Panc1 (cell line): Measurements from ENCODE around the gene STEAP2. TPM values are rescaled to one million over a fixed set of nuclear protein-coding genes. Genes with fewer than 3 reads are reported as not detected.

Source experiments
- ATAC-seq: fragments of 200-7000 bp; cut with Tn5 transposase; 2 replicates; pipeline ENCODE4 v1.9.1; 2020; ENCODE audit warnings: mild to moderate bottlenecking, moderate library complexity
- BruUV-seq: library from RNA; stranded (reverse); fragments of 400-500 nt; replicated peaks from 2 replicates; lab custom pipeline; 2021; lab: Mats Ljungman, UMichigan
- CTCF ChIA-PET: fragments of 300-600 bp; sonication (Branson Sonifier 250); formaldehyde crosslinking; loops from one replicate; lab custom pipeline; 2022; ENCODE audit warnings: antibody characterized with exemption; lab: Charles Lee
- POLR2A ChIA-PET: fragments of 300-600 bp; sonication (Branson Sonifier 250); formaldehyde crosslinking; loops from one replicate; lab custom pipeline; 2022; ENCODE audit warnings: antibody characterized with exemption; lab: Charles Lee
- DNase-seq: peaks from one replicate; pipeline ENCODE4 v3.0.0-alpha.2; 2010; ENCODE audit warnings: low read depth, low spot score
- H3K27ac ChIP-seq: 2 replicates; pipeline ENCODE4 v1.5.1; 2011; ENCODE audit warnings: mild to moderate bottlenecking, low read length, inconsistent platforms
- H3K27me3 ChIP-seq: fragments of 200-500 bp; sonication (Bioruptor generic); 2 replicates; pipeline ENCODE4 v1.6.0; 2014; ENCODE audit warnings: low read length, inconsistent platforms; ENCODE audit not compliant: control insufficient read depth, insufficient read depth
- H3K36me3 ChIP-seq: fragments of 200-500 bp; sonication (Bioruptor generic); 2 replicates; pipeline ENCODE4 v1.5.1; 2014; ENCODE audit warnings: inconsistent platforms, mild to moderate bottlenecking, low read length, moderate library complexity; ENCODE audit not compliant: control insufficient read depth, insufficient read depth
- H3K4me1 ChIP-seq: 2 replicates; pipeline ENCODE4 v1.5.1; 2011; ENCODE audit warnings: inconsistent platforms, mild to moderate bottlenecking, low read length, moderate library complexity; ENCODE audit not compliant: control insufficient read depth, insufficient read depth
- H3K4me3 ChIP-seq, 2 experiments: 2 replicates each; pipeline ENCODE4 v1.5.1; 2011 to 2012; ENCODE audit warnings: low read depth in 2 of 2, low read length in 2 of 2, mild to moderate bottlenecking in 2 of 2, inconsistent platforms in 1 of 2, moderate library complexity in 1 of 2
- H3K9me3 ChIP-seq: fragments of 200-500 bp; sonication (Bioruptor generic); 2 replicates; pipeline ENCODE4 v1.5.1; 2014; ENCODE audit warnings: low read depth, mild to moderate bottlenecking, inconsistent platforms, low read length, moderate library complexity; ENCODE audit not compliant: control insufficient read depth, insufficient read depth
- CTCF ChIP-seq: fragments of 450-650 bp; IDR thresholded peaks from 2 replicates; pipeline ENCODE4 v1.5.1; 2017; ENCODE audit warnings: mild to moderate bottlenecking
- POLR2AphosphoS5 ChIP-seq: IDR thresholded peaks from 2 replicates; pipeline ENCODE4 v1.6.1; 2012; ENCODE audit warnings: mild to moderate bottlenecking, low read depth, low read length, moderate library complexity
- REST ChIP-seq, 2 experiments: IDR thresholded peaks; 2 replicates each; pipeline ENCODE4 v1.6.1; 2011 to 2012; ENCODE audit warnings: low read depth in 2 of 2, control low read depth in 1 of 2, low read length in 1 of 2, mild to moderate bottlenecking in 1 of 2, moderate library complexity in 1 of 2; ENCODE audit not compliant: insufficient read depth in 1 of 2
- SIN3A ChIP-seq: IDR thresholded peaks from 2 replicates; pipeline ENCODE4 v1.6.1; 2012; ENCODE audit warnings: low read depth, mild to moderate bottlenecking, low read length, moderate library complexity, borderline replicate concordance; ENCODE audit not compliant: insufficient read depth
- TCF7L2 ChIP-seq: IDR thresholded peaks from 2 replicates; pipeline ENCODE4 v1.6.1; 2011; ENCODE audit warnings: mild to moderate bottlenecking, low read depth, low read length, inconsistent platforms
- in situ Hi-C: cut with HindIII; loops from 2 replicates; pipeline ENCODE4 v1.10.0; 2016; ENCODE audit warnings: low sequenced_read_pairs, low pct_unique_long_range_greater_than_20kb
- intact Hi-C: fragments of 100-400 bp; cut with micrococcal nuclease; formaldehyde crosslinking; loops from one replicate; pipeline ENCODE4 v1.10.0; 2022; ENCODE audit not compliant: unreplicated experiment
- total RNA-seq: library from RNA; stranded (reverse); gene quantifications from one replicate; pipeline ENCODE4 v1.2.1, GENCODE V29; 2021; ENCODE audit not compliant: unreplicated experiment

The STEAP2 gene
- total RNA-seq, 1 experiment from 2014 or later, result 4.1 TPM

GRCh38 chr7:90244565-90244908 lies 33.0 kb downstream of the STEAP2 start:
- ChIA-PET CTCF (no interaction called here), POLR2A (no interaction called here)
- peaks cover 15% of the 10 kb centered on the region for H3K4me1 ChIP-seq
- peak overlapping the region; percentile 85 to 87 for H3K4me3 ChIP-seq
- H3K27me3 ChIP-seq, result no peaks in the 10 kb centered on the region
- no TSS peak for BruUV-seq
- no peaks in the 10 kb centered on the region; the same call in 1 of the 2 replicates for H3K36me3 ChIP-seq
- peak; percentile 5; the same call in 1 of the 2 replicates for ATAC-seq
- intact Hi-C loops, result no loop called here
- no peaks in the 10 kb centered on the region for H3K9me3 ChIP-seq
- no peak for TF ChIP-seq CTCF
- TF ChIP-seq TCF7L2, result no peak
- no peak for TF ChIP-seq REST (IDR thresholded peaks at IDR 0.05; ENCODE audit: insufficient read depth in 1 of 2, low read depth in 2 of 2, low read length in 1 of 2)
- no peak for TF ChIP-seq POLR2AphosphoS5
- no peak for TF ChIP-seq SIN3A
- peak; percentile 10 for DNase-seq
- H3K27ac ChIP-seq, result peak overlapping the region; percentile 66
- in situ Hi-C loops, result no loop called here

GRCh38 chr7:90244909-90245851 lies 33.6 kb downstream of the STEAP2 start, which contains the start of gene CFAP69:
CFAP69 (plus strand) TSS chr7:90245174; CDS start chr7:90245425, 251 bp downstream.
- ChIA-PET CTCF (no interaction called here), POLR2A (no interaction called here)
- H3K36me3 ChIP-seq, result no peaks in the 10 kb centered on the region; the same call in 1 of the 2 replicates
- TF ChIP-seq TCF7L2 (0 out of 2 replicates have a peak, but pooled peaks have one; percentile 38), CTCF (no peak), SIN3A (peak; percentile 95), POLR2AphosphoS5 (no peak), REST (IDR thresholded peaks at IDR 0.05; ENCODE audit: insufficient read depth in 1 of 2, low read depth in 2 of 2, low read length in 1 of 2) (0 out of 4 replicates have a peak, but pooled peaks of 1 of the 2 experiments have one; percentile 51)
- peak; percentile 64 for DNase-seq
- intact Hi-C loops (no loop called here), in situ Hi-C loops (no loop called here)
- H3K4me1 ChIP-seq, result peaks cover 14% of the 10 kb centered on the region
- H3K4me3 ChIP-seq, result peak within 1 kb of the TSS; percentile 85 to 87
- no peaks in the 10 kb centered on the region for H3K27me3 ChIP-seq
- H3K27ac ChIP-seq, result peak within 1 kb of the TSS; percentile 66
- H3K9me3 ChIP-seq, result no peaks in the 10 kb centered on the region
- peak; percentile 97 for ATAC-seq
- no TSS peak for BruUV-seq
